Activated CD4-positive, alpha-beta T cell treated with anti-CD3 and anti-CD28 coated beads, Interleukin-2, amount 10 ng/mL, durations not matched to agents 7 days and 5 days (primary cell): ENCODE data around the gene VSNL1. TPM values are rescaled to one million over a fixed set of nuclear protein-coding genes. Genes with fewer than 3 reads are reported as not detected.

Source experiments
- CTCF ChIA-PET: fragments of 350-600 bp; sonication (Branson Sonifier 250); formaldehyde crosslinking; loops from one replicate; lab custom pipeline; 2021; ENCODE audit warnings: antibody characterized with exemption; lab: Charles Lee
- POLR2A ChIA-PET: fragments of 350-600 bp; sonication (Branson Sonifier 250); formaldehyde crosslinking; loops from one replicate; lab custom pipeline; 2021; ENCODE audit warnings: antibody characterized with exemption; lab: Charles Lee
- DNase-seq: peaks from one replicate; pipeline ENCODE4 v3.0.0-alpha.2; 2020
- H3K27ac Mint-ChIP-seq: one replicate; pipeline ENCODE4 v1.8.0; 2021; ENCODE audit warnings: mild to moderate bottlenecking, moderate library complexity, mixed read lengths
- H3K27me3 Mint-ChIP-seq: one replicate; pipeline ENCODE4 v1.8.0; 2021; ENCODE audit warnings: mixed read lengths
- H3K36me3 Mint-ChIP-seq: one replicate; pipeline ENCODE4 v1.8.0; 2021; ENCODE audit warnings: low read depth, mixed read lengths
- H3K4me1 Mint-ChIP-seq: one replicate; pipeline ENCODE4 v1.8.0; 2021; ENCODE audit warnings: mixed read lengths
- H3K4me3 Mint-ChIP-seq: one replicate; pipeline ENCODE4 v1.8.0; 2021; ENCODE audit warnings: mild to moderate bottlenecking, moderate library complexity, mixed read lengths
- H3K9me3 Mint-ChIP-seq: one replicate; pipeline ENCODE4 v1.8.0; 2021; ENCODE audit warnings: mixed read lengths
- total RNA-seq, 2 experiments: library from RNA; stranded (reverse); gene quantifications; one replicate each; pipeline ENCODE4 v1.2.3, GENCODE V29; 2021

Gene VSNL1
- total RNA-seq, 2 experiments from 2014 or later, result not detected

- no peak overlapping the region for H3K4me3 Mint-ChIP-seq
- no peaks in the 10 kb centered on the region for H3K4me1 Mint-ChIP-seq
- H3K9me3 Mint-ChIP-seq, result no peaks in the 10 kb centered on the region
- no peaks in the 10 kb centered on the region for H3K36me3 Mint-ChIP-seq
- peaks cover 7% of the 10 kb centered on the region for H3K27me3 Mint-ChIP-seq
- POLR2A ChIA-PET, result no interaction called here
- DNase-seq, result no peak
- no peak overlapping the region for H3K27ac Mint-ChIP-seq
- CTCF ChIA-PET, result interaction anchor here (1.0 kb wide), 1 partner anchor 10 kb away, joined by 4 read pairs; no protein-coding TSS in a partner anchor
Measured at GRCh38 chr2:17593841-17594491, 53.5 kb downstream of the VSNL1 start.

DNA sequence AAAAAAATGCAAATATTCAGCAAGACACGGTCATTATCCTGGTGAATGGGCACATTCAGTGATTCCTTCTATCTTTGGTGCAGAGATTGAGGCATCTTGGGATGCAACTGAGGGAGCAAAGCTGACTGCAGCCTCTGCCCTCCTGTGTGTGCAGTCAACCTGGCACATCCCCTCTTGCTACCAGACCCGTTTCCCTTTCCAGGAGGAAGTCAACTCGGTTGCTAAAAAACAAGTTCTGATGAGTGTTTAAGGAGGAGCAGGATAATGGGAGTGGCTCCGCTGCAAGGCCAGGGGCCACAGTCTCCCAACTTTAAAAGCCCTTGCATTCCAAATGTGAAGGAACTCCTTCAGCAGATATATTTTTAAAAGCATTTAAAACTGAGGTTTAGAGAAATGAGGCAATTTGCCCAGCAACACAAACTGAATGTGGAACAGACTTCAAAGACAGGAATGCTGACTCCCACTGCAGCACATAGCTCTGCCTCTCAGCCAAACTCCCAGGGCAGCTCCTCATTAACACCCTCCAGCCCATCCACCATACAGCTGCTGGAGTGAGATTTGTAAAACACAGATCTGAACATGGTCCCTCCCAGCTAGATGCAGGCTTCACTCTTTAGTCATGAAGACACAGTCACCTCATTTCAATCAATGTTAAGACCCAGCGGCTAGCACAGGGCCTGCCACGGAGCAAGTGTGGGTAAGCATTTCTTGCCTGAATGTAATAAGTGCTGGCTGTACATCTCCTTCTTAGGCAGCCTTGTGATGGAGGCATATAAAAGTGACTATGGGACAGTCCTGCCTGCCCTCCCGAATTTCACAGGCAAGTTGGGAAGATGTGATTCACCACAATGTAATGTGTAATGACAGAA, 54.3 kb downstream of the VSNL1 start:
- no peaks in the 10 kb centered on the region for H3K9me3 Mint-ChIP-seq
- ChIA-PET POLR2A (no interaction called here), CTCF (interaction anchor here (1.0 kb wide), 1 partner anchor 9 kb away, joined by 4 read pairs; no protein-coding TSS in a partner anchor)
- peaks cover 7% of the 10 kb centered on the region for H3K27me3 Mint-ChIP-seq
- H3K4me1 Mint-ChIP-seq, result no peaks in the 10 kb centered on the region
- DNase-seq, result no peak
- H3K27ac Mint-ChIP-seq, result no peak overlapping the region
- H3K36me3 Mint-ChIP-seq, result no peaks in the 10 kb centered on the region
- no peak overlapping the region for H3K4me3 Mint-ChIP-seq

DNA sequence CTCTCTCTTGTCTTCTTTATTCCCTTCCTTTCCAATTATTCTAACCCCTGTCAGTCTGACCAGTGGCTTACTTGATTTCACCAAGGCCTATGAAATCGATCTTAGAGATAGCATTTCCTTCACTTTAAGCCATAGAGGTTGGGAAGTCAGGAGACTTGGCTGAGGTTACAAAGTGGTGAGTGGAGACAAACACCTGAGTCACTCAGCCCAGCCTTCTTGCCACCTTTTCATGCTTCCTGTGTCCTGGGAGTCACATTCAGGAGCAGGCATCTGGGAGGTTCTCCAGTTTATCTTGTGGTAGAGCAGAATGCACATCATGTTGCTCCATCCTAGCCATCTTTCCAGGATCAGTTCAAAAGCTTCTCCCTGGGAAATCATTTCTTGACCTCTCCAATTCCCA, 59.1 kb downstream of the VSNL1 start:
- CTCF ChIA-PET, result interaction anchor here (0.5 kb wide), 1 partner anchor 375 kb away, joined by 3 read pairs; no protein-coding TSS in a partner anchor
- Mint-ChIP-seq H3K27ac (no peak overlapping the region), H3K36me3 (no peaks in the 10 kb centered on the region), H3K9me3 (no peaks in the 10 kb centered on the region), H3K4me1 (no peaks in the 10 kb centered on the region), H3K4me3 (no peak overlapping the region), H3K27me3 (peaks cover 2% of the 10 kb centered on the region)
- POLR2A ChIA-PET, result no interaction called here
- no peak for DNase-seq

GRCh38 chr2:17600556-17601204, 60.2 kb downstream of the VSNL1 start:
- CTCF ChIA-PET, result no interaction called here
- Mint-ChIP-seq H3K36me3 (no peaks in the 10 kb centered on the region), H3K4me3 (no peak overlapping the region), H3K27ac (no peak overlapping the region), H3K4me1 (no peaks in the 10 kb centered on the region), H3K9me3 (no peaks in the 10 kb centered on the region), H3K27me3 (peaks cover 2% of the 10 kb centered on the region)
- POLR2A ChIA-PET, result no interaction called here
- no peak for DNase-seq

DNA sequence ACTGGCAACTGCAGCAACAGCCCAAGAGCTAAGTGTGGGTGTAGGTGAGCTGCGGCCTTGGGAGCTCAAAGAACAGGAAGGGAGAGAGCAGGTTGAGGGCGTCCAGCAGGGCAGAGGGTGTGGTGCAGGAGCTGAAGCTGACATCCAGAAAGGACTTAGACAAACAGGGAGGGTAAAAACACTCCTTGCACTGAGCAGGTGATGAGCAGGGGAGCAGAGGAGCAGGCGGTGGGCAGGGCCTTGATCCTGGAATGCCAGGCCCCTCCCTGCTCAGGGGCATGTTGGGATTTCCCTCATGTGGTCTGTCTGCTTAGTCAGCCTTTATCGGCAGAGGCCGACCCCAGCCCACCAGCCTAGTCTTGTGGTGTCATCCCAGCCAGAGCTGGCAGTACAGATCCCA, 63.6 kb downstream of the VSNL1 start:
- Mint-ChIP-seq H3K9me3 (no peaks in the 10 kb centered on the region), H3K27ac (no peak overlapping the region), H3K36me3 (no peaks in the 10 kb centered on the region), H3K27me3 (peaks cover 2% of the 10 kb centered on the region), H3K4me1 (no peaks in the 10 kb centered on the region), H3K4me3 (no peak overlapping the region)
- no peak for DNase-seq
- CTCF ChIA-PET, result interaction anchor here (0.6 to 1.2 kb wide), 2 partner anchors 10 to 915 kb away, joined by 4 read pairs; no protein-coding TSS in a partner anchor
- POLR2A ChIA-PET, result no interaction called here

DNA sequence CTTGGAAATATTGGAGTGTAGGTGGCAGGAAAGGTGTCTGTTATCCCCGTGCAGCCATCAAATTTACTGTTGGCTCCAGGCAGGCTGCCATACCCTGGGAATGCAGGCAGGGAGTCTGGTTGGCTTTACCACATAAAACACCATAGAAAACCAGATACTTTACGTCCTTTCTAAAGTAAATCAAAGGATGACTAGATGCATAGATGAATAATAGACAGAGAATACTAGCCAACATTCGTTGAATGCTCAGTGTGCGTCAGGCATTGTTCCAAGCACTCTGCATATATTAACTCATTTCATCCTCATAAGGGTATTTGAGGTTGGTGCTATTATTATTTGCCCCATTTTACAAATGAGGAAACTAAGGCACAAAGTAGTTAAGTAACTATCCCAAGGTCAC, 65.2 kb downstream of the VSNL1 start:
- Mint-ChIP-seq H3K36me3 (no peaks in the 10 kb centered on the region), H3K9me3 (no peaks in the 10 kb centered on the region), H3K27me3 (peaks cover 8% of the 10 kb centered on the region), H3K4me1 (no peaks in the 10 kb centered on the region), H3K27ac (no peak overlapping the region), H3K4me3 (no peak overlapping the region)
- DNase-seq, result no peak
- CTCF ChIA-PET, result no interaction called here
- POLR2A ChIA-PET, result no interaction called here

- peaks cover 8% of the 10 kb centered on the region for H3K27me3 Mint-ChIP-seq
- H3K36me3 Mint-ChIP-seq, result no peaks in the 10 kb centered on the region
- H3K4me3 Mint-ChIP-seq, result no peak overlapping the region
- no peaks in the 10 kb centered on the region for H3K4me1 Mint-ChIP-seq
- POLR2A ChIA-PET, result no interaction called here
- no peaks in the 10 kb centered on the region for H3K9me3 Mint-ChIP-seq
- CTCF ChIA-PET, result no interaction called here
- no peak for DNase-seq
- H3K27ac Mint-ChIP-seq, result no peak overlapping the region
Measured at GRCh38 chr2:17606851-17607250, 66.4 kb downstream of the VSNL1 start.

- POLR2A ChIA-PET, result no interaction called here
- H3K4me1 Mint-ChIP-seq, result no peaks in the 10 kb centered on the region
- no peak for DNase-seq
- H3K9me3 Mint-ChIP-seq, result no peaks in the 10 kb centered on the region
- CTCF ChIA-PET, result no interaction called here
- H3K36me3 Mint-ChIP-seq, result no peaks in the 10 kb centered on the region
- H3K4me3 Mint-ChIP-seq, result no peak overlapping the region
- H3K27me3 Mint-ChIP-seq, result peaks cover 8% of the 10 kb centered on the region
- no peak overlapping the region for H3K27ac Mint-ChIP-seq
Measured at GRCh38 chr2:17607379-17607778, 66.9 kb downstream of the VSNL1 start.

GRCh38 chr2:17608251-17608650, 67.8 kb downstream of the VSNL1 start:
- Mint-ChIP-seq H3K27me3 (peaks cover 7% of the 10 kb centered on the region), H3K4me3 (no peak overlapping the region), H3K4me1 (no peaks in the 10 kb centered on the region), H3K9me3 (no peaks in the 10 kb centered on the region), H3K27ac (no peak overlapping the region), H3K36me3 (no peaks in the 10 kb centered on the region)
- ChIA-PET CTCF (no interaction called here), POLR2A (no interaction called here)
- no peak for DNase-seq

GRCh38 chr2:17610521-17610920, 70.0 kb downstream of the VSNL1 start:
- H3K27me3 Mint-ChIP-seq, result peaks cover 5% of the 10 kb centered on the region
- no peaks in the 10 kb centered on the region for H3K4me1 Mint-ChIP-seq
- no peaks in the 10 kb centered on the region for H3K36me3 Mint-ChIP-seq
- no peak overlapping the region for H3K27ac Mint-ChIP-seq
- POLR2A ChIA-PET, result no interaction called here
- no peak overlapping the region for H3K4me3 Mint-ChIP-seq
- CTCF ChIA-PET, result interaction anchor here (0.7 kb wide), 1 partner anchor 13 kb away, joined by 3 read pairs; no protein-coding TSS in a partner anchor
- DNase-seq, result no peak
- H3K9me3 Mint-ChIP-seq, result no peaks in the 10 kb centered on the region

DNA sequence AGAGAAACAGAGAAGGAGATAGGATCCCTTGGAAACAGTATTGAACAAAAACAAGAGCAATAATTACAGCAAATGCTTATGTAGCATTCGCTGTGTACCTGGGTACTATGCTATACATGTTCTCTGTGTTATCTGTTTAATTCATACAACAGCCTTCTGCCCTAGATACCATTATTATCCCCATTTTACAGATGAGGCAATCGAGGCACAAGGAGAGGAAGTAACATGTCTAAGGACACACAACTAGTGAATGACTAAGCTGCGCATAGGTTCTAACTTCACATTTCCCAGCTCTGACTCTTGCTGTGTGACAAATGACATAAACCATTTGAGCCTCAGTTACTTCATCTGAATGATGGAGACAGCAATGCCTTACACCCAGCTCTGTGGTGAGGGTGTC, 70.5 kb downstream of the VSNL1 start:
- DNase-seq, result no peak
- Mint-ChIP-seq H3K27ac (no peak overlapping the region), H3K4me3 (no peak overlapping the region), H3K4me1 (no peaks in the 10 kb centered on the region), H3K36me3 (no peaks in the 10 kb centered on the region), H3K9me3 (no peaks in the 10 kb centered on the region), H3K27me3 (peaks cover 5% of the 10 kb centered on the region)
- POLR2A ChIA-PET, result no interaction called here
- CTCF ChIA-PET, result no interaction called here

DNA sequence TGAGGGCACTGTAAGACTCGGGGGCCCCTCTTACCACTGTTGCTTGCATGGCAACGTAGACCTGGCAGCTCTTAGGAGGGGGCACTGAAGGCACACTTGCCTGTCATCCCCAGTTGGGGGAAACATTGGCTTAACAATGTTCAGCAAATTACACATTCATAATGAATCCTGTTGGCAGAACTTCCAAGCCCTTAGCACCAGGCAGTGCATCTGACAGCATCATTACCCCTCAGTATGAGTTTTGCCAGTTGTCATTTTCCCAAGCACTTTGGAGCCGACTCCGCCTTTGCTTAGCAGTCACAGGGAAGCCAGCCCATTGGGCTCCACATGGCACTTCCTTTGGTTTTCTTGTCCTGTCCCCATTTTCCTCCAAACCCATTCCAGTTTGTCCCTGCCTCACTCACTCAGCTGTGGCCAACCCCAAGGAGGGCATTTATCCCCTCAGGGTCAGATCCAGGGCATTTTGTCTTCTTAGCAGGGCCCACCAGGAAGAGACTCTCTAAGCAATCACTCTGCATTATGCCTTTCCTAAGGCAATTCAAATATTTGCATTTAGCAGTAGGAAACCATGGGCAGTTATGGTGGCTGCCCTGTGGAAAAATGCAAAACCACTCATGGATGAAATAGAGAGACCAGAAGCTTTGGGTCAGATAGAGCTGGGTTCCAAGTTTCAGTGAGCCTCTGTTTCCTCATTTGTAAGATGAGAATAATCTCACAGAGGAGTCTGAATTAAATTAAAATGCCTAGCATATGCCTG, 73.9 kb downstream of the VSNL1 start:
- DNase-seq, result no peak
- peaks cover 5% of the 10 kb centered on the region for H3K27me3 Mint-ChIP-seq
- no peak overlapping the region for H3K4me3 Mint-ChIP-seq
- ChIA-PET POLR2A (no interaction called here), CTCF (interaction anchor here (0.5 kb wide), 1 partner anchor 176 kb away, joined by 4 read pairs; no protein-coding TSS in a partner anchor)
- no peak overlapping the region for H3K27ac Mint-ChIP-seq
- no peaks in the 10 kb centered on the region for H3K4me1 Mint-ChIP-seq
- H3K36me3 Mint-ChIP-seq, result no peaks in the 10 kb centered on the region
- H3K9me3 Mint-ChIP-seq, result no peaks in the 10 kb centered on the region
